ENCODE results near the gene MRGPRE.

- TF ChIP-seq, protein P1, sequence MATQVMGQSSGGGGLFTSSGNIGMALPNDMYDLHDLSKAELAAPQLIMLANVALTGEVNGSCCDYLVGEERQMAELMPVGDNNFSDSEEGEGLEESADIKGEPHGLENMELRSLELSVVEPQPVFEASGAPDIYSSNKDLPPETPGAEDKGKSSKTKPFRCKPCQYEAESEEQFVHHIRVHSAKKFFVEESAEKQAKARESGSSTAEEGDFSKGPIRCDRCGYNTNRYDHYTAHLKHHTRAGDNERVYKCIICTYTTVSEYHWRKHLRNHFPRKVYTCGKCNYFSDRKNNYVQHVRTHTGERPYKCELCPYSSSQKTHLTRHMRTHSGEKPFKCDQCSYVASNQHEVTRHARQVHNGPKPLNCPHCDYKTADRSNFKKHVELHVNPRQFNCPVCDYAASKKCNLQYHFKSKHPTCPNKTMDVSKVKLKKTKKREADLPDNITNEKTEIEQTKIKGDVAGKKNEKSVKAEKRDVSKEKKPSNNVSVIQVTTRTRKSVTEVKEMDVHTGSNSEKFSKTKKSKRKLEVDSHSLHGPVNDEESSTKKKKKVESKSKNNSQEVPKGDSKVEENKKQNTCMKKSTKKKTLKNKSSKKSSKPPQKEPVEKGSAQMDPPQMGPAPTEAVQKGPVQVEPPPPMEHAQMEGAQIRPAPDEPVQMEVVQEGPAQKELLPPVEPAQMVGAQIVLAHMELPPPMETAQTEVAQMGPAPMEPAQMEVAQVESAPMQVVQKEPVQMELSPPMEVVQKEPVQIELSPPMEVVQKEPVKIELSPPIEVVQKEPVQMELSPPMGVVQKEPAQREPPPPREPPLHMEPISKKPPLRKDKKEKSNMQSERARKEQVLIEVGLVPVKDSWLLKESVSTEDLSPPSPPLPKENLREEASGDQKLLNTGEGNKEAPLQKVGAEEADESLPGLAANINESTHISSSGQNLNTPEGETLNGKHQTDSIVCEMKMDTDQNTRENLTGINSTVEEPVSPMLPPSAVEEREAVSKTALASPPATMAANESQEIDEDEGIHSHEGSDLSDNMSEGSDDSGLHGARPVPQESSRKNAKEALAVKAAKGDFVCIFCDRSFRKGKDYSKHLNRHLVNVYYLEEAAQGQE (IDR thresholded peaks at IDR 0.05; ENCODE audit: insufficient read depth in 1 of 2, low read depth in 2 of 2, low read length in 2 of 2): no peak
- no peak for TF ChIP-seq POLR2AphosphoS5 (IDR thresholded peaks at IDR 0.05; ENCODE audit: low read depth, low read length)
- TF ChIP-seq SIN3A (IDR thresholded peaks at IDR 0.05; ENCODE audit: borderline replicate concordance, insufficient read depth, low read length): no peak
These were observed 4.4 kb downstream of the MRGPRE start for GRCh38 chr11:3227568-3228444.

Data from PFSK-1 (cell line).